H9 (cell line): ENCODE measurements around the gene TOGARAM2. TPM values are rescaled to one million over a fixed set of nuclear protein-coding genes. Genes with fewer than 3 reads are reported as not detected.

Experiments
- DNase-seq: peaks from one replicate; pipeline ENCODE4 v3.0.0-alpha.2; 2017
- H2AFZ ChIP-seq: one replicate; pipeline ENCODE4 v1.6.1; 2013; ENCODE audit warnings: mild to moderate bottlenecking, low read length, control low read depth, moderate library complexity
- H2AK5ac ChIP-seq: 2 replicates; pipeline ENCODE4 v1.6.1; 2013; ENCODE audit warnings: low read length, control low read depth, mixed read lengths; ENCODE audit not compliant: insufficient read length
- H2BK120ac ChIP-seq: one replicate; pipeline ENCODE4 v1.6.1; 2013; ENCODE audit warnings: low read depth, mild to moderate bottlenecking, low read length, control low read depth, inconsistent platforms; ENCODE audit not compliant: poor library complexity, severe bottlenecking
- H2BK12ac ChIP-seq: 2 replicates; pipeline ENCODE4 v1.6.1; 2013; ENCODE audit warnings: low read length, control low read depth, mixed read lengths, low read depth; ENCODE audit not compliant: insufficient read length
- H2BK15ac ChIP-seq: 2 replicates; pipeline ENCODE4 v1.6.1; 2013; ENCODE audit warnings: low read depth, low read length, control low read depth
- H2BK20ac ChIP-seq: one replicate; pipeline ENCODE4 v1.6.1; 2013; ENCODE audit warnings: low read depth, mild to moderate bottlenecking, low read length, control low read depth, inconsistent platforms; ENCODE audit not compliant: poor library complexity, severe bottlenecking
- H2BK5ac ChIP-seq: 2 replicates; pipeline ENCODE4 v1.6.1; 2013; ENCODE audit warnings: low read length, control low read depth, mixed read lengths; ENCODE audit not compliant: insufficient read length
- H3K14ac ChIP-seq: 2 replicates; pipeline ENCODE4 v1.6.1; 2013; ENCODE audit warnings: low read length, control low read depth; ENCODE audit not compliant: insufficient read depth
- H3K18ac ChIP-seq: 2 replicates; pipeline ENCODE4 v1.6.1; 2013; ENCODE audit warnings: low read depth, mild to moderate bottlenecking, mixed read lengths, low read length, control low read depth; ENCODE audit not compliant: insufficient read length
- H3K23ac ChIP-seq: 2 replicates; pipeline ENCODE4 v1.6.1; 2013; ENCODE audit warnings: low read length, control low read depth, mixed read lengths, low read depth; ENCODE audit not compliant: insufficient read length
- H3K23me2 ChIP-seq: 2 replicates; pipeline ENCODE4 v1.6.1; 2013; ENCODE audit warnings: low read depth, mild to moderate bottlenecking, mixed read lengths, low read length, control low read depth; ENCODE audit not compliant: insufficient read length, poor library complexity, severe bottlenecking
- H3K27ac ChIP-seq: 2 replicates; pipeline ENCODE4 v1.5.1; 2013; ENCODE audit warnings: low read length, control low read depth, mixed read lengths, low read depth; ENCODE audit not compliant: insufficient read length
- H3K27me3 ChIP-seq: 2 replicates; pipeline ENCODE4 v1.6.1; 2013; ENCODE audit warnings: low read length, control low read depth, inconsistent platforms; ENCODE audit not compliant: insufficient read depth
- H3K4ac ChIP-seq: 2 replicates; pipeline ENCODE4 v1.6.1; 2013; ENCODE audit warnings: low read depth, mild to moderate bottlenecking, control low read depth, inconsistent platforms, low read length, moderate library complexity
- H3K4me1 ChIP-seq: 2 replicates; pipeline ENCODE4 v1.6.1; 2013; ENCODE audit warnings: low read length, control low read depth, inconsistent platforms; ENCODE audit not compliant: insufficient read depth
- H3K4me2 ChIP-seq: 2 replicates; pipeline ENCODE4 v1.6.1; 2013; ENCODE audit warnings: low read length, control low read depth, mixed read lengths; ENCODE audit not compliant: insufficient read length, insufficient read depth
- H3K56ac ChIP-seq: 2 replicates; pipeline ENCODE4 v1.6.1; 2013; ENCODE audit warnings: low read depth, mild to moderate bottlenecking, mixed read lengths, low read length, control low read depth; ENCODE audit not compliant: insufficient read length
- H3K79me1 ChIP-seq: 2 replicates; pipeline ENCODE4 v1.6.1; 2013; ENCODE audit warnings: low read depth, mild to moderate bottlenecking, moderate library complexity, low read length, control low read depth, inconsistent platforms; ENCODE audit not compliant: insufficient read depth, poor library complexity, severe bottlenecking
- H3K79me2 ChIP-seq: 2 replicates; pipeline ENCODE4 v1.6.1; 2013; ENCODE audit warnings: low read length, control low read depth, inconsistent platforms; ENCODE audit not compliant: insufficient read depth
- H3K9ac ChIP-seq: 2 replicates; pipeline ENCODE4 v1.6.1; 2013; ENCODE audit warnings: low read length, control low read depth, mixed read lengths; ENCODE audit not compliant: insufficient read length; ENCODE audit errors: extremely low read depth
- H3K9me3 ChIP-seq: one replicate; pipeline ENCODE4 v1.6.1; 2013; ENCODE audit warnings: low read depth, low read length, inconsistent platforms; ENCODE audit not compliant: control insufficient read depth
- H3T11ph ChIP-seq: one replicate; pipeline ENCODE4 v1.6.1; 2013; ENCODE audit warnings: mild to moderate bottlenecking, low read length, control low read depth, inconsistent platforms
- H4K20me1 ChIP-seq: one replicate; pipeline ENCODE4 v1.6.1; 2013; ENCODE audit not compliant: control insufficient read depth, insufficient read length, insufficient read depth
- H4K5ac ChIP-seq: 2 replicates; pipeline ENCODE4 v1.6.1; 2013; ENCODE audit warnings: low read depth, mild to moderate bottlenecking, mixed read lengths, low read length, control low read depth; ENCODE audit not compliant: insufficient read length
- H4K8ac ChIP-seq: replicated peaks from 2 replicates; pipeline ENCODE4 v1.6.1; 2013; ENCODE audit warnings: low read length, control low read depth, mixed read lengths, low read depth; ENCODE audit not compliant: insufficient read length
- H4K91ac ChIP-seq: 2 replicates; pipeline ENCODE4 v1.6.1; 2013; ENCODE audit warnings: low read depth, mild to moderate bottlenecking, moderate library complexity, mixed read lengths, low read length, control low read depth; ENCODE audit not compliant: insufficient read length
- H3K27ac Mint-ChIP-seq, 3 experiments: 2 replicates in 2 of 3; 3 replicates in 1 of 3; pipeline ENCODE4 v1.8.0; 2020 to 2021; ENCODE audit warnings: mixed read lengths in 3 of 3, mild to moderate bottlenecking in 1 of 3, moderate library complexity in 1 of 3
- H3K27me3 Mint-ChIP-seq: 2 replicates; pipeline ENCODE4 v1.8.0; 2021; ENCODE audit warnings: low read depth, mild to moderate bottlenecking, moderate library complexity, mixed read lengths
- H3K36me3 Mint-ChIP-seq, 3 experiments: 2 replicates in 2 of 3; 3 replicates in 1 of 3; pipeline ENCODE4 v1.8.0; 2020 to 2021; ENCODE audit warnings: low read depth in 3 of 3, mixed read lengths in 3 of 3; ENCODE audit not compliant: insufficient read depth in 1 of 3
- H3K4me1 Mint-ChIP-seq, 2 experiments: 2 replicates each; pipeline ENCODE4 v1.8.0; 2020; ENCODE audit warnings: mixed read lengths in 2 of 2
- H3K4me3 Mint-ChIP-seq, 2 experiments: 2 replicates in 1 of 2; 3 replicates in 1 of 2; pipeline ENCODE4 v1.8.0; 2020 to 2021; ENCODE audit warnings: mild to moderate bottlenecking in 2 of 2, mixed read lengths in 2 of 2, moderate library complexity in 1 of 2
- H3K9me3 Mint-ChIP-seq, 2 experiments: 2 replicates in 1 of 2; 3 replicates in 1 of 2; pipeline ENCODE4 v1.8.0; 2020; ENCODE audit warnings: mild to moderate bottlenecking in 2 of 2, mixed read lengths in 2 of 2, moderate library complexity in 1 of 2
- WGBS: extraction: QIAGEN DNeasy Blood & Tissue Kit; methylation state at CpG from one replicate; pipeline ENCODE4 v1.1.7; 2013; ENCODE audit warnings: missing lambda C conversion rate, low lambda C conversion rate, mixed read lengths; ENCODE audit not compliant: insufficient read length; ENCODE audit errors: extremely low coverage; 5-methylcytosine and 5-hydroxymethylcytosine counted together
- long read RNA-seq: library from polyadenylated mRNA; unstranded; transcript quantifications from one replicate; pipeline ENCODE4 v2.0.0, GENCODE V29; 2020
- total RNA-seq: library from RNA; stranded (reverse); gene quantifications from 2 replicates; pipeline ENCODE4 v1.2.1, GENCODE V29; 2021
- TF ChIP-seq, protein P1 (sequence below): fragments of 200-600 bp; sonication (generic); conservative IDR thresholded peaks from 3 replicates; pipeline ENCODE4 v1.8.0; 2021; ENCODE audit warnings: antibody characterized with exemption, mild to moderate bottlenecking

TOGARAM2 gene
- 0.18 and 0.83 TPM in 2 replicates for total RNA-seq
- long read RNA-seq, partial matches to known transcripts = 0 of 2 reads
- long read RNA-seq, other reads (novel, unspliced or antisense) = 2 of 2 reads

GRCh38 chr2:28981016-28981441 lies at the start of gene TOGARAM2:
Gene TOGARAM2, plus strand, starts transcription at chr2:28981298. Its CDS starts 13,537 bp downstream, at chr2:28994835.
- no peak within 1 kb of the TSS for H3K27ac Mint-ChIP-seq
- Histone ChIP-seq H3K9ac (no peak within 1 kb of the TSS), H3K27me3 (no peaks in the 10 kb centered on the region), H2BK15ac (no peak within 1 kb of the TSS), H3K4me1 (no peaks in the 10 kb centered on the region), H3K23ac (no peak within 1 kb of the TSS), H3K18ac (no peak within 1 kb of the TSS), H4K20me1 (no peaks in the 10 kb centered on the region), H3K4me2 (no peak within 1 kb of the TSS), H4K91ac (no peak within 1 kb of the TSS), H2BK12ac (no peak within 1 kb of the TSS), H2BK5ac (no peak within 1 kb of the TSS), H3K79me1 (no peaks in the 10 kb centered on the region), H3K27ac (no peak within 1 kb of the TSS), H2BK20ac (no peak within 1 kb of the TSS), H3K23me2 (no peaks in the 10 kb centered on the region), H3K4ac (no peak within 1 kb of the TSS), H3K56ac (no peak within 1 kb of the TSS), H4K5ac (no peak within 1 kb of the TSS), H4K8ac (no peak within 1 kb of the TSS), H3K9me3 (no peaks in the 10 kb centered on the region), H3K14ac (no peak within 1 kb of the TSS), H2AFZ (no peak within 1 kb of the TSS), H2AK5ac (no peak within 1 kb of the TSS), H3T11ph (no peak within 1 kb of the TSS), H2BK120ac (no peak within 1 kb of the TSS), H3K79me2 (no peaks in the 10 kb centered on the region)
- WGBS = no CpG with 5 or more reads among the region's 10 CpGs
- no peak within 1 kb of the TSS for H3K4me3 Mint-ChIP-seq
- H3K9me3 Mint-ChIP-seq = no peaks in the 10 kb centered on the region
- H3K36me3 Mint-ChIP-seq = no peaks in the 10 kb centered on the region
- TF ChIP-seq, protein P1, sequence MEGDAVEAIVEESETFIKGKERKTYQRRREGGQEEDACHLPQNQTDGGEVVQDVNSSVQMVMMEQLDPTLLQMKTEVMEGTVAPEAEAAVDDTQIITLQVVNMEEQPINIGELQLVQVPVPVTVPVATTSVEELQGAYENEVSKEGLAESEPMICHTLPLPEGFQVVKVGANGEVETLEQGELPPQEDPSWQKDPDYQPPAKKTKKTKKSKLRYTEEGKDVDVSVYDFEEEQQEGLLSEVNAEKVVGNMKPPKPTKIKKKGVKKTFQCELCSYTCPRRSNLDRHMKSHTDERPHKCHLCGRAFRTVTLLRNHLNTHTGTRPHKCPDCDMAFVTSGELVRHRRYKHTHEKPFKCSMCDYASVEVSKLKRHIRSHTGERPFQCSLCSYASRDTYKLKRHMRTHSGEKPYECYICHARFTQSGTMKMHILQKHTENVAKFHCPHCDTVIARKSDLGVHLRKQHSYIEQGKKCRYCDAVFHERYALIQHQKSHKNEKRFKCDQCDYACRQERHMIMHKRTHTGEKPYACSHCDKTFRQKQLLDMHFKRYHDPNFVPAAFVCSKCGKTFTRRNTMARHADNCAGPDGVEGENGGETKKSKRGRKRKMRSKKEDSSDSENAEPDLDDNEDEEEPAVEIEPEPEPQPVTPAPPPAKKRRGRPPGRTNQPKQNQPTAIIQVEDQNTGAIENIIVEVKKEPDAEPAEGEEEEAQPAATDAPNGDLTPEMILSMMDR = no peak
- H3K27me3 Mint-ChIP-seq = no peaks in the 10 kb centered on the region; the same call in 1 of the 2 replicates
- H3K4me1 Mint-ChIP-seq = peaks cover 4 to 5% of the 10 kb centered on the region in 2 experiments; a peak in 3 of 4 replicates
- no peak for DNase-seq
